SK-N-SH treated with all-trans-retinoic acid at 6 μM for 48 hours (cell line): ENCODE data around the gene TTC23.

Source experiments
- ATAC-seq: fragments of 200-7000 bp; cut with Tn5 transposase; 3 replicates; pipeline ENCODE4 v1.9.1; 2020; ENCODE audit warnings: mild to moderate bottlenecking, moderate library complexity
- ARNTL ChIP-seq: fragments of 450-650 bp; formaldehyde crosslinking; IDR thresholded peaks from 2 replicates; pipeline ENCODE4 v1.5.0; 2020; ENCODE audit warnings: low read depth, mild to moderate bottlenecking, moderate library complexity, borderline replicate concordance
- CSDC2 ChIP-seq: fragments of 250-450 bp; sonication (Bioruptor Pico); IDR thresholded peaks from 2 replicates; pipeline ENCODE4 v1.5.0; 2020; ENCODE audit warnings: mild to moderate bottlenecking, moderate library complexity
- ESRRG ChIP-seq: fragments of 250-450 bp; sonication (Bioruptor Pico); IDR thresholded peaks from 2 replicates; pipeline ENCODE4 v1.6.1; 2021; ENCODE audit warnings: mild to moderate bottlenecking
- GLIS3 ChIP-seq: fragments of 250-450 bp; sonication (Bioruptor Pico); IDR thresholded peaks from 2 replicates; pipeline ENCODE4 v1.5.0; 2020; ENCODE audit warnings: mild to moderate bottlenecking, moderate library complexity
- ISL1 ChIP-seq: fragments of 250-450 bp; sonication (Bioruptor Pico); IDR thresholded peaks from 2 replicates; pipeline ENCODE4 v2.1.2; 2022; ENCODE audit warnings: mild to moderate bottlenecking, moderate library complexity
- OSR1 ChIP-seq: fragments of 250-450 bp; sonication (Bioruptor Pico); IDR thresholded peaks from 2 replicates; pipeline ENCODE4 v1.8.0; 2022; ENCODE audit warnings: moderate library complexity, mild to moderate bottlenecking, inconsistent platforms
- PPARA ChIP-seq: fragments of 250-450 bp; sonication (Bioruptor Pico); IDR thresholded peaks from 2 replicates; pipeline ENCODE4 v1.5.0; 2020; ENCODE audit warnings: mild to moderate bottlenecking, borderline replicate concordance
- RARB ChIP-seq: fragments of 250-450 bp; sonication (Bioruptor Pico); IDR thresholded peaks from 2 replicates; pipeline ENCODE4 v1.8.0; 2021; ENCODE audit warnings: mild to moderate bottlenecking, moderate library complexity
- TCF4 ChIP-seq: fragments of 250-450 bp; sonication (Bioruptor Pico); IDR thresholded peaks from 2 replicates; pipeline ENCODE4 v1.8.0; 2021; ENCODE audit warnings: mild to moderate bottlenecking, moderate library complexity, borderline replicate concordance
- TOX ChIP-seq: fragments of 250-450 bp; sonication (Bioruptor Pico); IDR thresholded peaks from 2 replicates; pipeline ENCODE4 v1.8.0; 2021; ENCODE audit warnings: mild to moderate bottlenecking, moderate library complexity, borderline replicate concordance
- ZFP3 ChIP-seq: fragments of 250-450 bp; sonication (Bioruptor Pico); IDR thresholded peaks from 2 replicates; pipeline ENCODE4 v1.5.0; 2020; ENCODE audit warnings: mild to moderate bottlenecking, moderate library complexity
- ZFP30 ChIP-seq: fragments of 450-650 bp; formaldehyde crosslinking; IDR thresholded peaks from 2 replicates; pipeline ENCODE4 v1.5.0; 2022; ENCODE audit warnings: mild to moderate bottlenecking, moderate library complexity
- ZNF565 ChIP-seq: fragments of 450-650 bp; formaldehyde crosslinking; conservative IDR thresholded peaks from 2 replicates; pipeline ENCODE4 v1.5.0; 2020; ENCODE audit warnings: low read depth, mild to moderate bottlenecking, moderate library complexity
- ZNF70 ChIP-seq: fragments of 450-650 bp; formaldehyde crosslinking; IDR thresholded peaks from 2 replicates; pipeline ENCODE4 v1.5.0; 2020; ENCODE audit warnings: mild to moderate bottlenecking, moderate library complexity
- ZNF8 ChIP-seq: fragments of 450-650 bp; formaldehyde crosslinking; IDR thresholded peaks from 2 replicates; pipeline ENCODE4 v1.5.0; 2020; ENCODE audit warnings: mild to moderate bottlenecking, moderate library complexity
- TF ChIP-seq, protein P1 (sequence below): fragments of 250-450 bp; sonication (Bioruptor Pico); IDR thresholded peaks from 2 replicates; pipeline ENCODE4 v1.5.0; 2020; ENCODE audit warnings: mild to moderate bottlenecking, moderate library complexity
- TF ChIP-seq, protein P2 (sequence below): fragments of 250-450 bp; sonication (Bioruptor Pico); IDR thresholded peaks from 2 replicates; pipeline ENCODE4 v1.8.0; 2020; ENCODE audit warnings: mild to moderate bottlenecking, moderate library complexity, borderline replicate concordance
- TF ChIP-seq, protein P3 (sequence below): fragments of 250-450 bp; sonication (Bioruptor Pico); IDR thresholded peaks from 2 replicates; pipeline ENCODE4 v1.5.1; 2021; ENCODE audit warnings: mild to moderate bottlenecking, moderate library complexity
- TF ChIP-seq, protein P4 (sequence below): fragments of 250-450 bp; sonication (Bioruptor Pico); IDR thresholded peaks from 2 replicates; pipeline ENCODE4 v1.8.0; 2021; ENCODE audit warnings: low read depth, mild to moderate bottlenecking, moderate library complexity, borderline replicate concordance
- TF ChIP-seq, protein P5 (sequence below): fragments of 250-450 bp; sonication (Bioruptor Pico); IDR thresholded peaks from 2 replicates; pipeline ENCODE4 v1.5.1; 2020; ENCODE audit warnings: low read depth, mild to moderate bottlenecking, moderate library complexity

TTC23 gene

DNA sequence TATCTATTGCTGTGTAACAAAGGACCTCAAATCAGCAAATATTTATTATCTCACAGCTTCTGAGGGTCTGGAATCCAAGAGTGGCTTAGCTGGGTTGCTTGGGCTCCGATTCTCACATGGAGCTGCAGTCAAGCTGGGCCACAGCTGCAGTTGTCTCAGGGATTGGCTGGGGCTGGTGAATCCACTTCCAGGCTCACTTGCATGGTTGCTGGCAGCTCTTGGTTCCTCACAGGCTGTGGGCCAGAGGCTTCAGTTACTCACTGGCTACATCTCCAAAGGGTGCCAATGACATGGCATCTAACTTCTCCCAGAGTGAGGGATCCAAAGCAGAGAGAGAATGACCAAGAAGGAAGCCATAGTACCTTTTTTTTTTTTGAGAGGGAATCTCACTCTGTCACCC, 158.4 kb downstream of the TTC23 start:
- TF ChIP-seq ZNF70 (CRISPR knock-in tag) (no peak), TOX (no peak), OSR1 (CRISPR knock-in tag) (no peak), RARB (CRISPR knock-in tag) (no peak), ISL1 (CRISPR knock-in tag) (no peak), ARNTL (CRISPR knock-in tag) (no peak), PPARA (CRISPR knock-in tag) (no peak), ESRRG (CRISPR knock-in tag) (no peak), ZNF565 (CRISPR knock-in tag) (no peak), ZFP3 (CRISPR knock-in tag) (no peak), ZNF8 (CRISPR knock-in tag) (no peak), ZFP30 (CRISPR knock-in tag) (no peak), CSDC2 (CRISPR knock-in tag) (no peak), TCF4 (CRISPR knock-in tag) (no peak)
- TF ChIP-seq, protein P1, sequence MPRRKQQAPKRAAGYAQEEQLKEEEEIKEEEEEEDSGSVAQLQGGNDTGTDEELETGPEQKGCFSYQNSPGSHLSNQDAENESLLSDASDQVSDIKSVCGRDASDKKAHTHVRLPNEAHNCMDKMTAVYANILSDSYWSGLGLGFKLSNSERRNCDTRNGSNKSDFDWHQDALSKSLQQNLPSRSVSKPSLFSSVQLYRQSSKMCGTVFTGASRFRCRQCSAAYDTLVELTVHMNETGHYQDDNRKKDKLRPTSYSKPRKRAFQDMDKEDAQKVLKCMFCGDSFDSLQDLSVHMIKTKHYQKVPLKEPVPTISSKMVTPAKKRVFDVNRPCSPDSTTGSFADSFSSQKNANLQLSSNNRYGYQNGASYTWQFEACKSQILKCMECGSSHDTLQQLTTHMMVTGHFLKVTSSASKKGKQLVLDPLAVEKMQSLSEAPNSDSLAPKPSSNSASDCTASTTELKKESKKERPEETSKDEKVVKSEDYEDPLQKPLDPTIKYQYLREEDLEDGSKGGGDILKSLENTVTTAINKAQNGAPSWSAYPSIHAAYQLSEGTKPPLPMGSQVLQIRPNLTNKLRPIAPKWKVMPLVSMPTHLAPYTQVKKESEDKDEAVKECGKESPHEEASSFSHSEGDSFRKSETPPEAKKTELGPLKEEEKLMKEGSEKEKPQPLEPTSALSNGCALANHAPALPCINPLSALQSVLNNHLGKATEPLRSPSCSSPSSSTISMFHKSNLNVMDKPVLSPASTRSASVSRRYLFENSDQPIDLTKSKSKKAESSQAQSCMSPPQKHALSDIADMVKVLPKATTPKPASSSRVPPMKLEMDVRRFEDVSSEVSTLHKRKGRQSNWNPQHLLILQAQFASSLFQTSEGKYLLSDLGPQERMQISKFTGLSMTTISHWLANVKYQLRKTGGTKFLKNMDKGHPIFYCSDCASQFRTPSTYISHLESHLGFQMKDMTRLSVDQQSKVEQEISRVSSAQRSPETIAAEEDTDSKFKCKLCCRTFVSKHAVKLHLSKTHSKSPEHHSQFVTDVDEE (CRISPR knock-in tag): no peak
- TF ChIP-seq, protein P2, sequence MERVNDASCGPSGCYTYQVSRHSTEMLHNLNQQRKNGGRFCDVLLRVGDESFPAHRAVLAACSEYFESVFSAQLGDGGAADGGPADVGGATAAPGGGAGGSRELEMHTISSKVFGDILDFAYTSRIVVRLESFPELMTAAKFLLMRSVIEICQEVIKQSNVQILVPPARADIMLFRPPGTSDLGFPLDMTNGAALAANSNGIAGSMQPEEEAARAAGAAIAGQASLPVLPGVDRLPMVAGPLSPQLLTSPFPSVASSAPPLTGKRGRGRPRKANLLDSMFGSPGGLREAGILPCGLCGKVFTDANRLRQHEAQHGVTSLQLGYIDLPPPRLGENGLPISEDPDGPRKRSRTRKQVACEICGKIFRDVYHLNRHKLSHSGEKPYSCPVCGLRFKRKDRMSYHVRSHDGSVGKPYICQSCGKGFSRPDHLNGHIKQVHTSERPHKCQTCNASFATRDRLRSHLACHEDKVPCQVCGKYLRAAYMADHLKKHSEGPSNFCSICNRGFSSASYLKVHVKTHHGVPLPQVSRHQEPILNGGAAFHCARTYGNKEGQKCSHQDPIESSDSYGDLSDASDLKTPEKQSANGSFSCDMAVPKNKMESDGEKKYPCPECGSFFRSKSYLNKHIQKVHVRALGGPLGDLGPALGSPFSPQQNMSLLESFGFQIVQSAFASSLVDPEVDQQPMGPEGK (CRISPR knock-in tag): no peak
- TF ChIP-seq, protein P3, sequence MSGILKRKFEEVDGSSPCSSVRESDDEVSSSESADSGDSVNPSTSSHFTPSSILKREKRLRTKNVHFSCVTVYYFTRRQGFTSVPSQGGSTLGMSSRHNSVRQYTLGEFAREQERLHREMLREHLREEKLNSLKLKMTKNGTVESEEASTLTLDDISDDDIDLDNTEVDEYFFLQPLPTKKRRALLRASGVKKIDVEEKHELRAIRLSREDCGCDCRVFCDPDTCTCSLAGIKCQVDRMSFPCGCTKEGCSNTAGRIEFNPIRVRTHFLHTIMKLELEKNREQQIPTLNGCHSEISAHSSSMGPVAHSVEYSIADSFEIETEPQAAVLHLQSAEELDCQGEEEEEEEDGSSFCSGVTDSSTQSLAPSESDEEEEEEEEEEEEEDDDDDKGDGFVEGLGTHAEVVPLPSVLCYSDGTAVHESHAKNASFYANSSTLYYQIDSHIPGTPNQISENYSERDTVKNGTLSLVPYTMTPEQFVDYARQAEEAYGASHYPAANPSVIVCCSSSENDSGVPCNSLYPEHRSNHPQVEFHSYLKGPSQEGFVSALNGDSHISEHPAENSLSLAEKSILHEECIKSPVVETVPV (CRISPR knock-in tag): no peak
- TF ChIP-seq, protein P4, sequence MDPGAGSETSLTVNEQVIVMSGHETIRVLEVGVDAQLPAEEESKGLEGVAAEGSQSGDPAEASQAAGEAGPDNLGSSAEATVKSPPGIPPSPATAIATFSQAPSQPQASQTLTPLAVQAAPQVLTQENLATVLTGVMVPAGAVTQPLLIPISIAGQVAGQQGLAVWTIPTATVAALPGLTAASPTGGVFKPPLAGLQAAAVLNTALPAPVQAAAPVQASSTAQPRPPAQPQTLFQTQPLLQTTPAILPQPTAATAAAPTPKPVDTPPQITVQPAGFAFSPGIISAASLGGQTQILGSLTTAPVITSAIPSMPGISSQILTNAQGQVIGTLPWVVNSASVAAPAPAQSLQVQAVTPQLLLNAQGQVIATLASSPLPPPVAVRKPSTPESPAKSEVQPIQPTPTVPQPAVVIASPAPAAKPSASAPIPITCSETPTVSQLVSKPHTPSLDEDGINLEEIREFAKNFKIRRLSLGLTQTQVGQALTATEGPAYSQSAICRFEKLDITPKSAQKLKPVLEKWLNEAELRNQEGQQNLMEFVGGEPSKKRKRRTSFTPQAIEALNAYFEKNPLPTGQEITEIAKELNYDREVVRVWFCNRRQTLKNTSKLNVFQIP (CRISPR knock-in tag): no peak
- TF ChIP-seq, protein P5, sequence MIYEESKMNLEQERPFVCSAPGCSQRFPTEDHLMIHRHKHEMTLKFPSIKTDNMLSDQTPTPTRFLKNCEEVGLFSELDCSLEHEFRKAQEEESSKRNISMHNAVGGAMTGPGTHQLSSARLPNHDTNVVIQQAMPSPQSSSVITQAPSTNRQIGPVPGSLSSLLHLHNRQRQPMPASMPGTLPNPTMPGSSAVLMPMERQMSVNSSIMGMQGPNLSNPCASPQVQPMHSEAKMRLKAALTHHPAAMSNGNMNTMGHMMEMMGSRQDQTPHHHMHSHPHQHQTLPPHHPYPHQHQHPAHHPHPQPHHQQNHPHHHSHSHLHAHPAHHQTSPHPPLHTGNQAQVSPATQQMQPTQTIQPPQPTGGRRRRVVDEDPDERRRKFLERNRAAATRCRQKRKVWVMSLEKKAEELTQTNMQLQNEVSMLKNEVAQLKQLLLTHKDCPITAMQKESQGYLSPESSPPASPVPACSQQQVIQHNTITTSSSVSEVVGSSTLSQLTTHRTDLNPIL (CRISPR knock-in tag): no peak
- TF ChIP-seq, all 23 proteins: peak for 0

DNA sequence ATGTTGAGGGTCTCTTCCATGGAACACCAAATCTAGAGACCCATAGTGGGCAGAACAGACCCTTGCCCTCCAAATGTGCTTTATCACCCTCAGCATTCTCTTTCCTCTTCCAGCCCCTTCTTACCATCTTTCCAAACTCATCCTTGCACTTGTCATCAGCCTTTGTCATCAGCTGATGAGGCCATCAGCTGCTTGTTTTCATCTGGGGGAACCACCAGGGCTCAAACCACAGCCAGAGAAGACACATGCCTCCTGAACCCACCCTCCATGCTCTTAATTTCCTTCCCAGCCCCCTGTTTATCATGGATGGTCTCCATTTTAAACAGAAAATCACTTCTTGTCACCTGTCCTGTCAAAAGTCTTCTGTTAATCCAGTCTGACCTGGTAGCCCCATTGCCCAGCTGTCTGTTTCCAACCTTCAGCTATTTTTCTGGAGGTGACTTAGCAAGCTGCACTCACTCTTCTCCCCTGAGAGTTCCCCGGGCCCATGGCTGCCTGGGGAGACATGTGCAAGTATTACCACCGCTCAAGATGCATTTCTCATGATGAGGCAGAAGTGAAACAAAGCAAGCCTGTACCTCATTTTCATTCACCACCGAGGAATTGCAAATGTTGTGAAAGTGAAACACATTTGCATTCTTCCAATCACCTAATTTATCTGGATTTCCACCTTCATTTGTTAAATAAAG, 159.2 kb downstream of the TTC23 start:
- TF ChIP-seq ZNF565 (CRISPR knock-in tag) (no peak), PPARA (CRISPR knock-in tag) (no peak), ZFP30 (CRISPR knock-in tag) (no peak), GLIS3 (CRISPR knock-in tag) (no peak), ZFP3 (CRISPR knock-in tag) (no peak)
- TF ChIP-seq, protein P5 (CRISPR knock-in tag): no peak
- ATAC-seq: no peak

More for the DNA sequence above, 158.4 kb downstream of the TTC23 start:
- no peak for ATAC-seq
